ENCODE measurements around the gene TRIM21. TPM values are rescaled to one million over a fixed set of nuclear protein-coding genes. Genes with fewer than 3 reads are reported as not detected.

Gene TRIM21
- polyA plus RNA-seq, 3 donors = 16.8 to 42.5 (median 29.9) TPM

DNA sequence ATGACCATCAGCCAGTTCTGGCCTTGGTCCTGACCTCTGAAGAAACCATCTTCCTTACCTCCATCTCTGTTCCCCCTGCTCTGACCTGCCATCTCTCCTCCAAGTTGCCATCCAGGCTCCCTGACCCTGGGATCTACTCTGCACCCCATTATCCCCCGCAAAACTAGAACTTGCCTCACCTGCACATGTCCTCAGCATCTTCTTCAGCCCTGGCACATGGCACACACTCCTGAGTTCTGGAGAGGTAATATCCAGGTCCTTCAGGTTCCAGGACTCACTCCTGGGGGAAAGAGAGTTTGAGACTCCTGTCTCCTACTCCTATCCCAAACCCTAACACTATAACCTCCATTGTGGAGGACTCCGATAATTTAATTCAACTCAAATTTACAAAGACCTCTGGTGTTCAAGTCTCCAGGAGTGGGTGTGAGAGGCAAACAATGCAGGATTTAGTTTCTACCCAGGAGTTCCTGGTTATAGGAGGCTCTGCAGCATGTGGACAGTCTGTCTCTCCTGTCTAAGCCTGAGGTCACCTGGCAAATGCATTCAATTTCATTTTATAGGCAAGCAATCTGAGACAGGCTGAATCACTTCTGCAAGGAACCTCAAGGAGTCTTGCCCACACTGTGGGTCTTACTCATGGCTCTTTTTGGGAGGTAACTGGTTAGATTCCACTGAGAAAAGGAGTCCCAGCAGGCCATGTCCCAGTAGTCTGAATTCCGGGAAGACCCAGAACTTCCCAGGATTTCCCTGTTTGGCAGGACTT is 7.3 kb downstream of the TRIM21 start:
- H3K27ac ChIP-seq (ENCODE audit: low read depth in 1 of 2, low read length in 2 of 2) = no peak overlapping the region
- Mint-ChIP-seq H3K27ac (peak overlapping the region in 3 of 7 donors; percentile 11 to 58 (median 34)), H3K4me1 (peaks cover 9% of the 10 kb centered on the region), H3K36me3 (peaks cover 81 to 84% of the 10 kb centered on the region in 2 donors), H3K4me3 (no peak overlapping the region), H3K9me3 (peaks cover 0 to 5% (median 0%) of the 10 kb centered on the region in 7 donors), H3K27me3 (ENCODE audit: low read depth in 3 of 3) (no peaks in the 10 kb centered on the region)
- intact Hi-C loops (cut with micrococcal nuclease) = no loop called here
- no peak overlapping the region for H3K9ac ChIP-seq (ENCODE audit: insufficient read depth, low read length, poor library complexity, severe bottlenecking)
- H3K9me3 ChIP-seq (replicated peaks in 1 of 2; ENCODE audit: control insufficient read depth in 1 of 2, insufficient read depth in 1 of 2, low read length in 2 of 2) = no peaks in the 10 kb centered on the region
- H3K4me2 ChIP-seq (replicated peaks; ENCODE audit: extremely low read depth, low read length, poor library complexity, severe bottlenecking) = no peak overlapping the region
- H3K27me3 ChIP-seq (ENCODE audit: control insufficient read depth in 2 of 2, insufficient read depth in 2 of 2, low read length in 2 of 2) = no peaks in the 10 kb centered on the region
- TF ChIP-seq, protein P1, sequence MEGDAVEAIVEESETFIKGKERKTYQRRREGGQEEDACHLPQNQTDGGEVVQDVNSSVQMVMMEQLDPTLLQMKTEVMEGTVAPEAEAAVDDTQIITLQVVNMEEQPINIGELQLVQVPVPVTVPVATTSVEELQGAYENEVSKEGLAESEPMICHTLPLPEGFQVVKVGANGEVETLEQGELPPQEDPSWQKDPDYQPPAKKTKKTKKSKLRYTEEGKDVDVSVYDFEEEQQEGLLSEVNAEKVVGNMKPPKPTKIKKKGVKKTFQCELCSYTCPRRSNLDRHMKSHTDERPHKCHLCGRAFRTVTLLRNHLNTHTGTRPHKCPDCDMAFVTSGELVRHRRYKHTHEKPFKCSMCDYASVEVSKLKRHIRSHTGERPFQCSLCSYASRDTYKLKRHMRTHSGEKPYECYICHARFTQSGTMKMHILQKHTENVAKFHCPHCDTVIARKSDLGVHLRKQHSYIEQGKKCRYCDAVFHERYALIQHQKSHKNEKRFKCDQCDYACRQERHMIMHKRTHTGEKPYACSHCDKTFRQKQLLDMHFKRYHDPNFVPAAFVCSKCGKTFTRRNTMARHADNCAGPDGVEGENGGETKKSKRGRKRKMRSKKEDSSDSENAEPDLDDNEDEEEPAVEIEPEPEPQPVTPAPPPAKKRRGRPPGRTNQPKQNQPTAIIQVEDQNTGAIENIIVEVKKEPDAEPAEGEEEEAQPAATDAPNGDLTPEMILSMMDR (IDR thresholded peaks at IDR 0.05) = no peak
- peaks cover 67 to 80% of the 10 kb centered on the region in 2 donors for H3K36me3 ChIP-seq (replicated peaks in 1 of 2; ENCODE audit: control insufficient read depth in 1 of 2, insufficient read depth in 2 of 2, low read length in 2 of 2)
- peaks cover 18% of the 10 kb centered on the region for H4K20me1 ChIP-seq (ENCODE audit: insufficient read depth, low read length)
- no CpG with 5 or more reads among the region's 3 CpGs for WGBS (ENCODE audit: insufficient coverage)
- DNase-seq = no peak
- H3K79me2 ChIP-seq (ENCODE audit: insufficient read depth, low read length) = peaks cover 8% of the 10 kb centered on the region
- peaks cover 0 to 1% of the 10 kb centered on the region in 2 donors for H3K4me1 ChIP-seq (ENCODE audit: control insufficient read depth in 1 of 2, insufficient read depth in 2 of 2, low read length in 2 of 2)
- H3K4me3 ChIP-seq (replicated peaks in 1 of 3; ENCODE audit: low read depth in 2 of 3, low read length in 3 of 3) = no peak overlapping the region
- H2AFZ ChIP-seq (ENCODE audit: insufficient read depth, low read depth, low read length, poor library complexity, severe bottlenecking) = no peak overlapping the region

DNA sequence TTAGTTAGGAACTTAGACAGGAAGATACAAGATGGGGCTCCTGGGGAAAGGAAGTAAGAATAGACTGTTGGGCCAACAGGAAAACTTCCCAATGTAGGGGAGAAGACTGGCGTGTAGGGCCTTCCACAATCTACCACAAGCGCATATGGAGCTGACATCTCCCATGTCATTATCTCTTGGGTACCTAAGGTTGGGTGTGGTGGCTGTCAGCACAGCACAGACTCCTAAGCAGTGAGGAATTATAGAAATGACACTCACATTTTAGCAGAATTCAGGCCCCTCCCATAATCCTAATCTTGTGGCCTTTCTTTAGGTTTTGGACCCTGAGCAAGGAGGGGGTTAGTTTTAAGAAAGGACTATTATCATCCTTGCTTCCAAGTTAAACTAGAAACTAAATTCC is 11.6 kb downstream of the TRIM21 start:
- Mint-ChIP-seq H3K27me3 (ENCODE audit: low read depth in 3 of 3) (no peaks in the 10 kb centered on the region), H3K27ac (peak overlapping the region in 1 of 7 donors; percentile 2), H3K9me3 (peaks cover 0 to 7% (median 0%) of the 10 kb centered on the region in 7 donors), H3K4me3 (no peak overlapping the region), H3K36me3 (peaks cover 47 to 48% of the 10 kb centered on the region in 2 donors), H3K4me1 (no peaks in the 10 kb centered on the region)
- no peak overlapping the region for H3K4me3 ChIP-seq (replicated peaks in 1 of 3; ENCODE audit: low read depth in 2 of 3, low read length in 3 of 3)
- H3K79me2 ChIP-seq (ENCODE audit: insufficient read depth, low read length) = no peaks in the 10 kb centered on the region
- no peak overlapping the region for H3K27ac ChIP-seq (ENCODE audit: low read depth in 1 of 2, low read length in 2 of 2)
- peaks cover 33 to 39% of the 10 kb centered on the region in 2 donors for H3K36me3 ChIP-seq (replicated peaks in 1 of 2; ENCODE audit: control insufficient read depth in 1 of 2, insufficient read depth in 2 of 2, low read length in 2 of 2)
- no peak for DNase-seq
- H3K27me3 ChIP-seq (ENCODE audit: control insufficient read depth in 2 of 2, insufficient read depth in 2 of 2, low read length in 2 of 2) = no peaks in the 10 kb centered on the region
- no peaks in the 10 kb centered on the region for H3K9me3 ChIP-seq (replicated peaks in 1 of 2; ENCODE audit: control insufficient read depth in 1 of 2, insufficient read depth in 1 of 2, low read length in 2 of 2)
- no peak overlapping the region for H3K9ac ChIP-seq (ENCODE audit: insufficient read depth, low read length, poor library complexity, severe bottlenecking)
- H3K4me1 ChIP-seq (ENCODE audit: control insufficient read depth in 1 of 2, insufficient read depth in 2 of 2, low read length in 2 of 2) = no peaks in the 10 kb centered on the region
- no peak overlapping the region for H3K4me2 ChIP-seq (replicated peaks; ENCODE audit: extremely low read depth, low read length, poor library complexity, severe bottlenecking)
- no CpG with 5 or more reads among the region's 2 CpGs for WGBS (ENCODE audit: insufficient coverage)
- TF ChIP-seq, protein P1 (IDR thresholded peaks at IDR 0.05) = no peak
- H2AFZ ChIP-seq (ENCODE audit: insufficient read depth, low read depth, low read length, poor library complexity, severe bottlenecking) = no peak overlapping the region
- peaks cover 8% of the 10 kb centered on the region for H4K20me1 ChIP-seq (ENCODE audit: insufficient read depth, low read length)
- intact Hi-C loops (cut with micrococcal nuclease) = no loop called here
